Effector CD4-positive, alpha-beta T cell (primary cell): ENCODE data around the gene SMIM41.

Source experiments
- DNase-seq: peaks from one replicate; pipeline ENCODE4 v3.0.0-alpha.2; 2020

SMIM41 gene

GRCh38 chr12:52050758-52051541 lies 28.6 kb upstream of the SMIM41 start, which contains the start of gene NR4A1:
NR4A1 (plus strand) TSS chr12:52051442; CDS start chr12:52054329, 2,887 bp downstream.
- peak; percentile 100 for DNase-seq

GRCh38 chr12:52052468-52053186 lies 26.9 kb upstream of the SMIM41 start:
- DNase-seq = no peak

- DNase-seq = no peak
Observed at GRCh38 chr12:52053536-52054209, 25.8 kb upstream of the SMIM41 start.

GRCh38 chr12:52054231-52054832 lies 25.2 kb upstream of the SMIM41 start:
- DNase-seq = no peak

- no peak for DNase-seq
Observed at GRCh38 chr12:52054833-52055730, 24.4 kb upstream of the SMIM41 start.

GRCh38 chr12:52055731-52056711 lies 23.5 kb upstream of the SMIM41 start:
- DNase-seq = no peak

- no peak for DNase-seq
Observed at GRCh38 chr12:52056801-52057637, 22.5 kb upstream of the SMIM41 start.

- DNase-seq = no peak
Observed at GRCh38 chr12:52057638-52058576, 21.6 kb upstream of the SMIM41 start.

- no peak for DNase-seq
Observed at GRCh38 chr12:52058631-52059361, 20.7 kb upstream of the SMIM41 start.

- no peak for DNase-seq
Observed at GRCh38 chr12:52059582-52060497, 19.7 kb upstream of the SMIM41 start.

GRCh38 chr12:52060498-52061177 lies 18.9 kb upstream of the SMIM41 start:
- no peak for DNase-seq

GRCh38 chr12:52061470-52062166 lies 17.9 kb upstream of the SMIM41 start:
- DNase-seq = no peak

GRCh38 chr12:52062167-52063081 lies 17.1 kb upstream of the SMIM41 start:
- no peak for DNase-seq
